Neural progenitor cell (in vitro differentiated cells): ENCODE results near the gene YTHDC2.

Source experiments
- EZH2 ChIP-seq: fragments of 200-600 bp; sonication (generic); IDR thresholded peaks from 2 replicates; pipeline ENCODE4 v1.6.1; 2017; ENCODE audit warnings: antibody characterized with exemption, mild to moderate bottlenecking, moderate library complexity
- TF ChIP-seq, protein P1 (sequence below): fragments of 200-600 bp; sonication (generic); IDR thresholded peaks from 2 replicates; pipeline ENCODE4 v1.5.1; 2017; ENCODE audit warnings: antibody characterized with exemption, mild to moderate bottlenecking

GRCh38 chr5:113574417-113574816 is 60.9 kb downstream of the YTHDC2 start:
- TF ChIP-seq, protein P1, sequence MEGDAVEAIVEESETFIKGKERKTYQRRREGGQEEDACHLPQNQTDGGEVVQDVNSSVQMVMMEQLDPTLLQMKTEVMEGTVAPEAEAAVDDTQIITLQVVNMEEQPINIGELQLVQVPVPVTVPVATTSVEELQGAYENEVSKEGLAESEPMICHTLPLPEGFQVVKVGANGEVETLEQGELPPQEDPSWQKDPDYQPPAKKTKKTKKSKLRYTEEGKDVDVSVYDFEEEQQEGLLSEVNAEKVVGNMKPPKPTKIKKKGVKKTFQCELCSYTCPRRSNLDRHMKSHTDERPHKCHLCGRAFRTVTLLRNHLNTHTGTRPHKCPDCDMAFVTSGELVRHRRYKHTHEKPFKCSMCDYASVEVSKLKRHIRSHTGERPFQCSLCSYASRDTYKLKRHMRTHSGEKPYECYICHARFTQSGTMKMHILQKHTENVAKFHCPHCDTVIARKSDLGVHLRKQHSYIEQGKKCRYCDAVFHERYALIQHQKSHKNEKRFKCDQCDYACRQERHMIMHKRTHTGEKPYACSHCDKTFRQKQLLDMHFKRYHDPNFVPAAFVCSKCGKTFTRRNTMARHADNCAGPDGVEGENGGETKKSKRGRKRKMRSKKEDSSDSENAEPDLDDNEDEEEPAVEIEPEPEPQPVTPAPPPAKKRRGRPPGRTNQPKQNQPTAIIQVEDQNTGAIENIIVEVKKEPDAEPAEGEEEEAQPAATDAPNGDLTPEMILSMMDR: no peak
- no peak for TF ChIP-seq EZH2
